ENCODE data around the gene DCTPP1. TPM values are rescaled to one million over a fixed set of nuclear protein-coding genes. Genes with fewer than 3 reads are reported as not detected.

DCTPP1 gene
- total and polyA plus RNA-seq, 2 of the 13 experiments (the other 11 are each of a cell fraction or from before 2014, with no cell fraction given): 54.8 to 74.4 TPM

GRCh38 chr16:30395155-30395991 is 34.5 kb downstream of the DCTPP1 start, which contains the start of gene ZNF48 (continued):
- TF ChIP-seq, protein P1, sequence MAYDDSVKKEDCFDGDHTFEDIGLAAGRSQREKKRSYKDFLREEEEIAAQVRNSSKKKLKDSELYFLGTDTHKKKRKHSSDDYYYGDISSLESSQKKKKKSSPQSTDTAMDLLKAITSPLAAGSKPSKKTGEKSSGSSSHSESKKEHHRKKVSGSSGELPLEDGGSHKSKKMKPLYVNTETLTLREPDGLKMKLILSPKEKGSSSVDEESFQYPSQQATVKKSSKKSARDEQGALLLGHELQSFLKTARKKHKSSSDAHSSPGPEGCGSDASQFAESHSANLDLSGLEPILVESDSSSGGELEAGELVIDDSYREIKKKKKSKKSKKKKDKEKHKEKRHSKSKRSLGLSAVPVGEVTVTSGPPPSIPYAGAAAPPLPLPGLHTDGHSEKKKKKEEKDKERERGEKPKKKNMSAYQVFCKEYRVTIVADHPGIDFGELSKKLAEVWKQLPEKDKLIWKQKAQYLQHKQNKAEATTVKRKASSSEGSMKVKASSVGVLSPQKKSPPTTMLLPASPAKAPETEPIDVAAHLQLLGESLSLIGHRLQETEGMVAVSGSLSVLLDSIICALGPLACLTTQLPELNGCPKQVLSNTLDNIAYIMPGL (CRISPR knock-in tag; IDR thresholded peaks at IDR 0.05; ENCODE audit: borderline replicate concordance in 1 of 2, low read depth in 1 of 2): peak; percentile 71 to 93
- TF ChIP-seq, protein P2, sequence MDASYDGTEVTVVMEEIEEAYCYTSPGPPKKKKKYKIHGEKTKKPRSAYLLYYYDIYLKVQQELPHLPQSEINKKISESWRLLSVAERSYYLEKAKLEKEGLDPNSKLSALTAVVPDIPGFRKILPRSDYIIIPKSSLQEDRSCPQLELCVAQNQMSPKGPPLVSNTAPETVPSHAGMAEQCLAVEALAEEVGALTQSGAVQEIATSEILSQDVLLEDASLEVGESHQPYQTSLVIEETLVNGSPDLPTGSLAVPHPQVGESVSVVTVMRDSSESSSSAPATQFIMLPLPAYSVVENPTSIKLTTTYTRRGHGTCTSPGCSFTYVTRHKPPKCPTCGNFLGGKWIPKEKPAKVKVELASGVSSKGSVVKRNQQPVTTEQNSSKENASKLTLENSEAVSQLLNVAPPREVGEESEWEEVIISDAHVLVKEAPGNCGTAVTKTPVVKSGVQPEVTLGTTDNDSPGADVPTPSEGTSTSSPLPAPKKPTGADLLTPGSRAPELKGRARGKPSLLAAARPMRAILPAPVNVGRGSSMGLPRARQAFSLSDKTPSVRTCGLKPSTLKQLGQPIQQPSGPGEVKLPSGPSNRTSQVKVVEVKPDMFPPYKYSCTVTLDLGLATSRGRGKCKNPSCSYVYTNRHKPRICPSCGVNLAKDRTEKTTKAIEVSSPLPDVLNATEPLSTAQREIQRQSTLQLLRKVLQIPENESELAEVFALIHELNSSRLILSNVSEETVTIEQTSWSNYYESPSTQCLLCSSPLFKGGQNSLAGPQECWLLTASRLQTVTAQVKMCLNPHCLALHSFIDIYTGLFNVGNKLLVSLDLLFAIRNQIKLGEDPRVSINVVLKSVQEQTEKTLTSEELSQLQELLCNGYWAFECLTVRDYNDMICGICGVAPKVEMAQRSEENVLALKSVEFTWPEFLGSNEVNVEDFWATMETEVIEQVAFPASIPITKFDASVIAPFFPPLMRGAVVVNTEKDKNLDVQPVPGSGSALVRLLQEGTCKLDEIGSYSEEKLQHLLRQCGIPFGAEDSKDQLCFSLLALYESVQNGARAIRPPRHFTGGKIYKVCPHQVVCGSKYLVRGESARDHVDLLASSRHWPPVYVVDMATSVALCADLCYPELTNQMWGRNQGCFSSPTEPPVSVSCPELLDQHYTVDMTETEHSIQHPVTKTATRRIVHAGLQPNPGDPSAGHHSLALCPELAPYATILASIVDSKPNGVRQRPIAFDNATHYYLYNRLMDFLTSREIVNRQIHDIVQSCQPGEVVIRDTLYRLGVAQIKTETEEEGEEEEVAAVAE (CRISPR knock-in tag; IDR thresholded peaks at IDR 0.05; ENCODE audit: borderline replicate concordance): no peak; the same call in 1 of the 2 replicates
- TF ChIP-seq, protein P3, sequence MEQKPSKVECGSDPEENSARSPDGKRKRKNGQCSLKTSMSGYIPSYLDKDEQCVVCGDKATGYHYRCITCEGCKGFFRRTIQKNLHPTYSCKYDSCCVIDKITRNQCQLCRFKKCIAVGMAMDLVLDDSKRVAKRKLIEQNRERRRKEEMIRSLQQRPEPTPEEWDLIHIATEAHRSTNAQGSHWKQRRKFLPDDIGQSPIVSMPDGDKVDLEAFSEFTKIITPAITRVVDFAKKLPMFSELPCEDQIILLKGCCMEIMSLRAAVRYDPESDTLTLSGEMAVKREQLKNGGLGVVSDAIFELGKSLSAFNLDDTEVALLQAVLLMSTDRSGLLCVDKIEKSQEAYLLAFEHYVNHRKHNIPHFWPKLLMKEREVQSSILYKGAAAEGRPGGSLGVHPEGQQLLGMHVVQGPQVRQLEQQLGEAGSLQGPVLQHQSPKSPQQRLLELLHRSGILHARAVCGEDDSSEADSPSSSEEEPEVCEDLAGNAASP (CRISPR knock-in tag; IDR thresholded peaks at IDR 0.05; ENCODE audit: borderline replicate concordance): 0 out of 2 replicates have a peak, but pooled peaks have one; percentile 66
- TF ChIP-seq MED8 (CRISPR knock-in tag; IDR thresholded peaks at IDR 0.05; ENCODE audit: insufficient replicate concordance) (peak; percentile 42), IRF2 (CRISPR knock-in tag; IDR thresholded peaks at IDR 0.05) (peak; percentile 75), ZBTB38 (CRISPR knock-in tag; IDR thresholded peaks at IDR 0.05) (peak; percentile 56), ZNF496 (CRISPR knock-in tag; IDR thresholded peaks at IDR 0.05; ENCODE audit: insufficient replicate concordance) (no peak), RBM39 (IDR thresholded peaks at IDR 0.05; ENCODE audit: low read depth, low read length, poor library complexity, severe bottlenecking) (peak; percentile 67), JARID2 (CRISPR knock-in tag; IDR thresholded peaks at IDR 0.05; ENCODE audit: insufficient replicate concordance) (peak; percentile 25), BHLHE40 (IDR thresholded peaks at IDR 0.05; ENCODE audit: low read length) (peak; percentile 66), ZNF773 (CRISPR knock-in tag; IDR thresholded peaks at IDR 0.05; ENCODE audit: borderline replicate concordance) (no peak), XRCC5 (optimal IDR thresholded peaks at IDR 0.05; ENCODE audit: low read length) (peak; percentile 89), KDM5A (IDR thresholded peaks at IDR 0.05; ENCODE audit: borderline replicate concordance, low read length) (peak; percentile 62; the same call in 1 of the 2 replicates), KDM5B (CRISPR knock-in tag; IDR thresholded peaks at IDR 0.05; ENCODE audit: borderline replicate concordance) (peak; percentile 61; the same call in 1 of the 2 replicates), GABPB1 (CRISPR knock-in tag; IDR thresholded peaks at IDR 0.05) (peak; percentile 94), HHEX (CRISPR knock-in tag; IDR thresholded peaks at IDR 0.05) (no peak), ZFY (CRISPR knock-in tag; IDR thresholded peaks at IDR 0.05) (peak; percentile 89), ZNF121 (CRISPR knock-in tag; IDR thresholded peaks at IDR 0.05) (no peak), LBX2 (CRISPR knock-in tag; IDR thresholded peaks at IDR 0.05; ENCODE audit: borderline replicate concordance) (no peak)

Measured in HepG2 (cell line).